Body of pancreas (tissue), 4 donors: ENCODE results near the gene PALLD. TPM values are rescaled to one million over a fixed set of nuclear protein-coding genes. Genes with fewer than 3 reads are reported as not detected.

ENCODE experiments used
- ATAC-seq: fragments of 150-250 bp; one replicate; pipeline ENCODE4 v1.9.1; 2016
- DNase-seq, 4 donors: peaks; one replicate each; pipeline ENCODE4 v3.0.0-alpha.2; 2019
- H3K27ac ChIP-seq, 4 donors: fragments of 200-600 bp; sonication (generic); 1 replicate in 3 of 4; 2 replicates in 1 of 4; pipeline versions ENCODE4 v1.5.1 to v1.6.1; 2016 to 2019; ENCODE audit warnings: mild to moderate bottlenecking in 1 of 4, mixed read lengths in 1 of 4, moderate library complexity in 1 of 4
- H3K27me3 ChIP-seq, 2 donors: fragments of 200-600 bp; sonication (generic); one replicate each; pipeline ENCODE4 v1.6.0; 2016; ENCODE audit warnings: mild to moderate bottlenecking in 1 of 2
- H3K36me3 ChIP-seq, 2 donors: fragments of 200-600 bp; sonication (generic); replicated peaks in 1 of 2; 2 replicates each; pipeline ENCODE4 v1.5.1; 2016; ENCODE audit warnings: low read depth in 2 of 2; ENCODE audit not compliant: insufficient read depth in 1 of 2
- H3K4me1 ChIP-seq: fragments of 200-600 bp; sonication (generic); one replicate; pipeline ENCODE4 v1.6.0; 2016
- H3K4me3 ChIP-seq, 2 donors: fragments of 200-600 bp; sonication (generic); 1 replicate in 1 of 2; 2 replicates in 1 of 2; pipeline ENCODE4 v1.5.1; 2016 to 2019
- H3K9me3 ChIP-seq, 3 donors: fragments of 200-600 bp; sonication (generic); 1 replicate in 2 of 3; 2 replicates in 1 of 3; pipeline ENCODE4 v1.5.1; 2016
- CTCF ChIP-seq, 7 experiments: fragments of 450-650 bp in 4 of 7; fragments of 200-600 bp in 3 of 7; sonication (generic) in 3 of 7; IDR thresholded peaks; one replicate each; pipeline ENCODE4 v1.5.1; 2016 to 2019; ENCODE audit warnings: antibody characterized with exemption in 7 of 7
- POLR2A ChIP-seq, 3 donors: fragments of 450-650 bp; IDR thresholded peaks; one replicate each; pipeline ENCODE4 v1.6.1; 2016; ENCODE audit warnings: antibody characterized with exemption in 3 of 3, mild to moderate bottlenecking in 2 of 3
- WGBS, 2 donors: methylation state at CpG; one replicate each; pipeline ENCODE4 v1.1.5; 2017; 5-methylcytosine and 5-hydroxymethylcytosine counted together
- intact Hi-C: fragments of 100-400 bp; cut with DNase I; formaldehyde crosslinking; loops from one replicate; pipeline ENCODE4 v1.15.1; 2023
- total RNA-seq, 2 donors: library from RNA; depleted of rRNA; stranded (reverse); fragments of >200 nt; gene quantifications; one replicate each; pipeline ENCODE4 v1.1.0, GENCODE V29; 2016

Gene PALLD
- total RNA-seq, 2 donors from 2014 or later: 46.8 to 52.4 TPM

DNA sequence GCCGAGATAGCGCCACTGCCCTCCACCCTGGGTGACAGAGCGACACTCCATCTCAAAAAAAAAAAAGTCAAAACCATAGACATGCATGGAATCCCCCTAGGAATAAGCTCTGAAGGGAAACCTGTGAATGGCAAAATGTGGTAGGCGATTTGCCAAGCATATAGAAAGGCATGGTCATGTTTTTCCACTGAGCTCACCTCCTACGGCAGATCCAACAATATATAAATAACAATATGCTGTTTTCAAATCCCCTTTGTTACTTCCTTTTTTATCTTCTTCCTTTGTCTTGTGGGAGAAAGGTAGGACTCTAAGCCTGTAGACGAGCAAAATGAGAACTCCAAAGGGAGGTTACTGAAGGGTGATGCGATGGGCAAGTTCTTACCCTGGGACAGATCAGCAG, 219.0 kb downstream of the PALLD start:
- Histone ChIP-seq H3K9me3 (no peaks in the 10 kb centered on the region), H3K27me3 (no peaks in the 10 kb centered on the region), H3K36me3 (no peaks in the 10 kb centered on the region), H3K27ac (no peak overlapping the region), H3K4me1 (no peaks in the 10 kb centered on the region), H3K4me3 (no peak overlapping the region)
- whole genome bisulfite sequencing, 2 donors: 76 to 83% methylated on average over 7 of the region's 7 CpGs
- no peak for TF ChIP-seq CTCF (IDR thresholded peaks at IDR 0.05)
- no peak for TF ChIP-seq POLR2A (IDR thresholded peaks at IDR 0.05)
- DNase-seq: no peak
- no peak for ATAC-seq
- intact Hi-C loops: loop anchor here (10.0 kb wide), 1 partner anchor 199 kb away; no protein-coding TSS in a partner anchor

DNA sequence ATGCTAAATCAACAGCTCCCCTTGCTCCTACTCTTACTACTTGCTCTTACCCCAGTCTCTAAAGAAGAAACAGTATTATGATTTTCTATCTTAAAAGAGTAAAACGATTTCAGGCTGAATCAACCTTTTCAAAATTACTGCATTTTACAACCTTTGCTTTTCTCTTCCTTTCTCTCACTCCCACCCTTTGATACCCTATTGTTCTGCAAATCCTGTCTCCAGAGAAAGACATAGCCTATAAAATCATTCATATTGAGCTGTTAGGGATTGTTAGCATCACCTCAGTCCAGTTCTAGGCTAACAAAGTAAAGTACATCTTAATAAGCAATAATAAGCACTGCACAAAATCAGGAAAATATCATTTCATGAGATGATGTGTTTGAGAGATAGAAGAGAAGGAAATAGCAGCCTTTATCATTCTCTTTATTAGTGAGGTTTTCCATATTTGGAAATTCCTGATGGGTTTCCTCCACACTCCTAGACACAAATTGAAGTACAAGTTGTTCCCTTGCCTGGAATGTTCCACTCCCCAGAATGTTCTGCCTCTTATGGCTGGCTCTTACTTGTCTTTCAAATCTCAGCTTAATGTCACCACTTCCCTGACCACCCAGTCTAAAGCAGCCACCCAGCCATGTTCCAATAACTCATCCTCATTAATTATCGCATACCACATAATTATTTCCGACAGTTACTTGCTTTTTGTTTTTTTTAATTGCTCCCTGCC, 219.7 kb downstream of the PALLD start:
- no peak for DNase-seq
- H3K27me3 ChIP-seq: no peaks in the 10 kb centered on the region
- WGBS, 2 donors: 64 to 65% methylated on average over 3 of the region's 3 CpGs
- H3K9me3 ChIP-seq: no peaks in the 10 kb centered on the region
- ATAC-seq: peak; percentile 45
- no peak overlapping the region for H3K4me3 ChIP-seq
- no peak for TF ChIP-seq CTCF (IDR thresholded peaks at IDR 0.05)
- TF ChIP-seq POLR2A (IDR thresholded peaks at IDR 0.05): no peak
- intact Hi-C loops: loop anchor here (10.0 kb wide), 1 partner anchor 198 kb away; no protein-coding TSS in a partner anchor
- no peak overlapping the region for H3K27ac ChIP-seq
- H3K36me3 ChIP-seq: no peaks in the 10 kb centered on the region
- no peaks in the 10 kb centered on the region for H3K4me1 ChIP-seq

GRCh38 chr4:168717847-168718246, 221.0 kb downstream of the PALLD start:
- H3K27ac ChIP-seq: no peak overlapping the region

GRCh38 chr4:168719725-168720124, 222.9 kb downstream of the PALLD start:
- no peak for DNase-seq
- no peak overlapping the region for H3K27ac ChIP-seq
- ATAC-seq: no peak

More at GRCh38 chr4:168717847-168718246, 221.0 kb downstream of the PALLD start:
- DNase-seq (no peak), ATAC-seq (no peak)
- H3K4me1 ChIP-seq: no peaks in the 10 kb centered on the region
- H3K27me3 ChIP-seq: no peaks in the 10 kb centered on the region
- no peak for TF ChIP-seq CTCF (IDR thresholded peaks at IDR 0.05)
- TF ChIP-seq POLR2A (IDR thresholded peaks at IDR 0.05): no peak
- no peaks in the 10 kb centered on the region for H3K36me3 ChIP-seq
- intact Hi-C loops: loop anchor here (10.0 kb wide), 1 partner anchor 197 kb away; no protein-coding TSS in a partner anchor
- 36 to 37% methylated on average over 3 of the region's 3 CpGs for WGBS, 2 donors
- H3K9me3 ChIP-seq: no peaks in the 10 kb centered on the region
- H3K4me3 ChIP-seq: no peak overlapping the region

More at GRCh38 chr4:168719725-168720124, 222.9 kb downstream of the PALLD start:
- Histone ChIP-seq H3K27me3 (no peaks in the 10 kb centered on the region), H3K4me3 (no peak overlapping the region), H3K9me3 (no peaks in the 10 kb centered on the region), H3K36me3 (no peaks in the 10 kb centered on the region), H3K4me1 (no peaks in the 10 kb centered on the region)
- intact Hi-C loops: loop anchor here (10.0 kb wide), 1 partner anchor 195 kb away; no protein-coding TSS in a partner anchor
- WGBS, 2 donors: 89 to 100% methylated on average over 1 of the region's 1 CpG
- TF ChIP-seq CTCF (IDR thresholded peaks at IDR 0.05) (no peak), POLR2A (IDR thresholded peaks at IDR 0.05) (no peak)
